ENCODE results near the gene RHOT2. TPM values are rescaled to one million over a fixed set of nuclear protein-coding genes. Genes with fewer than 3 reads are reported as not detected.

The RHOT2 gene
- total RNA-seq, 1 experiment from 2014 or later: 184 TPM

DNA sequence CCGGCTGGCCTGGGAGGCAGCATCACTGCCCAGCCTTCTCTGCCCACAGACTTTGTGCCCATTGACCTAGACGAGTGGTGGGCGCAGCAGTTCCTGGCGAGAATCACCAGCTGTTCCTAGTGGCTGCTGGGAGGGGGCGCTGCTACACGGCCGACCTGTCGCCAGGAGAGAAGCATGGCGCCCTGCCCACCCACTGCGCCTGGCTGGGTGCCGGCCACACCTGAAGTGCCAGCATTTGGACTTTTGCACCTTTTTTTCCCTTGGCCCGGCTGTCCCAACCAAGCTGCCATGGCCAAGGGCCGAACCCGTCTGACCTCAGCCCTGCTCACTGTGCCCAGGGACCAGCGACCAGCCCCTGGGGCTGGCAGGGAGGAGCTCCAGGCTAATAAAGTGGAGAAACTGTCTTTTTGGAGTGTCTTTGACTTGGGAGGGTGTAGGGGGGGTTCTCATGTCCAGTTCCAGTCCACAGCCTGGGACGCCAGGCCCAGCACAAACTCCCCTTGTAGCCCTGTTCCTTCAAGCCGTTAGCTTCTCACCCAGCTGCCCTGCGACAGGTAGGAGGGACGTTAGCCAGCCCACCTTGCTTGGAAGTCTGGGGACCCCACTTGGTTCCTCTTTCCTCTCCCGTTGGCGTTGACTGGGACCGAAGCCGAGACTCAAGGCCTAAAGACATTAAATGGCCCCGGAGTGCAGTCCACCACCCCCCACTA, 19.7 kb upstream of the RHOT2 start:
- no TSS peak for BruUV-seq (replicated peaks)

GRCh38 chr16:648781-649589, 18.9 kb upstream of the RHOT2 start, which contains the start of gene WDR90:
Gene WDR90 (plus strand): TSS chr16:649365. CDS start chr16:649417, 52 bp downstream.
- peak; percentile 96 for DNase-seq (ENCODE audit: low spot score)
- TF ChIP-seq, protein P1, sequence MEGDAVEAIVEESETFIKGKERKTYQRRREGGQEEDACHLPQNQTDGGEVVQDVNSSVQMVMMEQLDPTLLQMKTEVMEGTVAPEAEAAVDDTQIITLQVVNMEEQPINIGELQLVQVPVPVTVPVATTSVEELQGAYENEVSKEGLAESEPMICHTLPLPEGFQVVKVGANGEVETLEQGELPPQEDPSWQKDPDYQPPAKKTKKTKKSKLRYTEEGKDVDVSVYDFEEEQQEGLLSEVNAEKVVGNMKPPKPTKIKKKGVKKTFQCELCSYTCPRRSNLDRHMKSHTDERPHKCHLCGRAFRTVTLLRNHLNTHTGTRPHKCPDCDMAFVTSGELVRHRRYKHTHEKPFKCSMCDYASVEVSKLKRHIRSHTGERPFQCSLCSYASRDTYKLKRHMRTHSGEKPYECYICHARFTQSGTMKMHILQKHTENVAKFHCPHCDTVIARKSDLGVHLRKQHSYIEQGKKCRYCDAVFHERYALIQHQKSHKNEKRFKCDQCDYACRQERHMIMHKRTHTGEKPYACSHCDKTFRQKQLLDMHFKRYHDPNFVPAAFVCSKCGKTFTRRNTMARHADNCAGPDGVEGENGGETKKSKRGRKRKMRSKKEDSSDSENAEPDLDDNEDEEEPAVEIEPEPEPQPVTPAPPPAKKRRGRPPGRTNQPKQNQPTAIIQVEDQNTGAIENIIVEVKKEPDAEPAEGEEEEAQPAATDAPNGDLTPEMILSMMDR (conservative IDR thresholded peaks at IDR 0.05; ENCODE audit: low read depth, low read length): no peak
- no peak for TF ChIP-seq EZH2 (IDR thresholded peaks at IDR 0.05; ENCODE audit: borderline replicate concordance, low read depth, low read length, poor library complexity, severe bottlenecking)
- no peaks in the 10 kb centered on the region for H3K4me1 ChIP-seq (ENCODE audit: insufficient read depth, low read length, poor library complexity, severe bottlenecking)
- intact Hi-C loops (cut with micrococcal nuclease; ENCODE audit: unreplicated experiment): no loop called here
- no peaks in the 10 kb centered on the region for H3K27me3 ChIP-seq (replicated peaks; ENCODE audit: insufficient read depth, low read depth, low read length, poor library complexity)
- BruUV-seq (replicated peaks): TSS peak; percentile 67
- CTCF ChIA-PET: interaction anchor here (0.7 kb wide), 1 partner anchor 285 kb away, joined by 3 read pairs; no protein-coding TSS in a partner anchor
- H3K4me3 ChIP-seq (ENCODE audit: low read depth, low read length, poor library complexity, severe bottlenecking): peak within 1 kb of the TSS; percentile 86
- H3K9me3 ChIP-seq (ENCODE audit: low read depth, low read length, poor library complexity, severe bottlenecking): no peaks in the 10 kb centered on the region
- H3K27ac ChIP-seq (ENCODE audit: low read depth, low read length, poor library complexity, severe bottlenecking): peak within 1 kb of the TSS; percentile 94
- no peaks in the 10 kb centered on the region for H3K36me3 ChIP-seq (ENCODE audit: insufficient read depth, low read length, poor library complexity, severe bottlenecking)
- POLR2A ChIA-PET (ENCODE audit: low non-redundant PET): no interaction called here

More for the DNA sequence above, 19.7 kb upstream of the RHOT2 start:
- CTCF ChIA-PET: interaction anchor here (0.7 to 1.0 kb wide), 2 partner anchors 10 to 17 kb away, joined by 3 to 5 read pairs; no protein-coding TSS in a partner anchor
- Histone ChIP-seq H3K4me3 (ENCODE audit: low read depth, low read length, poor library complexity, severe bottlenecking) (peak overlapping the region; percentile 86), H3K27ac (ENCODE audit: low read depth, low read length, poor library complexity, severe bottlenecking) (peak overlapping the region; percentile 94), H3K9me3 (ENCODE audit: low read depth, low read length, poor library complexity, severe bottlenecking) (no peaks in the 10 kb centered on the region), H3K27me3 (replicated peaks; ENCODE audit: insufficient read depth, low read depth, low read length, poor library complexity) (no peaks in the 10 kb centered on the region), H3K4me1 (ENCODE audit: insufficient read depth, low read length, poor library complexity, severe bottlenecking) (no peaks in the 10 kb centered on the region), H3K36me3 (ENCODE audit: insufficient read depth, low read length, poor library complexity, severe bottlenecking) (no peaks in the 10 kb centered on the region)
- intact Hi-C loops (cut with micrococcal nuclease; ENCODE audit: unreplicated experiment): no loop called here
- TF ChIP-seq, protein P1 (conservative IDR thresholded peaks at IDR 0.05; ENCODE audit: low read depth, low read length): peak; percentile 72
- no peak for TF ChIP-seq EZH2 (IDR thresholded peaks at IDR 0.05; ENCODE audit: borderline replicate concordance, low read depth, low read length, poor library complexity, severe bottlenecking)
- POLR2A ChIA-PET (ENCODE audit: low non-redundant PET): no interaction called here
- peak; percentile 55 for DNase-seq (ENCODE audit: low spot score)

GRCh38 chr16:649631-650030, 18.3 kb upstream of the RHOT2 start:
- CTCF ChIA-PET: no interaction called here
- intact Hi-C loops (cut with micrococcal nuclease; ENCODE audit: unreplicated experiment): no loop called here
- BruUV-seq (replicated peaks): no TSS peak
- DNase-seq (ENCODE audit: low spot score): no peak
- Histone ChIP-seq H3K36me3 (ENCODE audit: insufficient read depth, low read length, poor library complexity, severe bottlenecking) (no peaks in the 10 kb centered on the region), H3K4me1 (ENCODE audit: insufficient read depth, low read length, poor library complexity, severe bottlenecking) (no peaks in the 10 kb centered on the region), H3K4me3 (ENCODE audit: low read depth, low read length, poor library complexity, severe bottlenecking) (peak overlapping the region; percentile 86), H3K27me3 (replicated peaks; ENCODE audit: insufficient read depth, low read depth, low read length, poor library complexity) (no peaks in the 10 kb centered on the region), H3K27ac (ENCODE audit: low read depth, low read length, poor library complexity, severe bottlenecking) (peak overlapping the region; percentile 94), H3K9me3 (ENCODE audit: low read depth, low read length, poor library complexity, severe bottlenecking) (no peaks in the 10 kb centered on the region)
- TF ChIP-seq, protein P1 (conservative IDR thresholded peaks at IDR 0.05; ENCODE audit: low read depth, low read length): no peak
- no peak for TF ChIP-seq EZH2 (IDR thresholded peaks at IDR 0.05; ENCODE audit: borderline replicate concordance, low read depth, low read length, poor library complexity, severe bottlenecking)
- POLR2A ChIA-PET (ENCODE audit: low non-redundant PET): no interaction called here
